ENCODE results near the gene CDK13. TPM values are rescaled to one million over a fixed set of nuclear protein-coding genes. Genes with fewer than 3 reads are reported as not detected.
"Not testable (repeated sequence)": the region's sequence is repeated elsewhere in the genome, so short reads cannot be mapped to it uniquely, and the experiment has no call there.

CDK13 gene
- total RNA-seq (149 TPM), polyA plus RNA-seq (17.5 TPM)

DNA sequence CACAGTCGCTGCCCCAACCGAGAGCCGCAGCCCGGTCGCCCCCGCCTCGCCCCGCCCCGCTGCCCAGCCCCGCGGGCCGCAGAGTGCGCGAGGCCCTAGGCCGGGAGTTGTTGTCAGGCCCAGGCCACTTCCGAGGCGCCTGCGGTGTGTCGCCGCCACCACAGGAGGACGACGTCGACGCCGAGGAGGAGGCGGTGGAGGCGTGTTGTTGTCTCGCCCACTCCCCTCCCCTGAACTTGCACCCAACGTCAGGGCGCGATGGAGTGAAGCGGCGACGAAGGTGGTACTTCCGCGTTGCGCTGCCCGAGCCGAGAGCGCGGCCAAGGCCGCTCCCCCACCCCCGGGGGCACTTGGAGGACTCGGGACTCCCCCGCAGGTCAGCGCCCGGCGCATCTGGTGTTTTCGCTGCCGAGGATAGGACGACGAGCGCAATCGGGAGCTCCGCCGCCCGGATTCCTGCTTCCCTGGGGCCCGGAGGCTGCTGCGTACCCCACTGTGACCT, at the start of gene CDK13:
TSS of gene CDK13 (plus strand) at position 286 of the 502 bp plus-strand sequence. CDS start 386 bp downstream, outside the sequence.
- no peak for DNase-seq (ENCODE audit: extremely low spot score)

DNA sequence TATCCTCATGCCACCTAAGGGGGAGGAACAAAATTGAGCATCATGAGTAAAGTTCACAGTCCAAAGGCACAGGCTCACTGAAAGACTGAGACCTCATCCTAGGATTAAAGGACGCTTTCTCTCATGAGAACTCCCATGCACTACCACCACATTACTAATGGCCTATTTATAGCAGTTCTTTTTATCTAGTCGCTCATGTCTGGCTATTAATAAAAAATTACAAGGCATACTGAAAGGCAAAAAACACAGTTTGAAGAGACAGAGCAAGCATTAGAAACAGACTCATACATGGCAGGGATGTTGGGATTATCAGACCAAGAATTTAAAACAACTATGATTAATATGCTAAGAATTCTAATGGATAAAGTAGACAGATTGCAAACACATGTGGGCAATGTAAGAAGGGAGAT, 46.0 kb upstream of the CDK13 start:
- no peak overlapping the region for H3K4me3 ChIP-seq (ENCODE audit: low read depth, low read length)
- DNase-seq (ENCODE audit: extremely low spot score): no peak
- 61% methylated on average over 2 of the region's 2 CpGs for WGBS
- H3K27ac ChIP-seq (ENCODE audit: low read depth): no peak overlapping the region
- H3K36me3 ChIP-seq (ENCODE audit: insufficient read depth): no peaks in the 10 kb centered on the region
- no peaks in the 10 kb centered on the region for H3K4me1 ChIP-seq (ENCODE audit: insufficient read depth)

More for the DNA sequence above, at the start of gene CDK13:
- under 1% methylated on average over 59 of the region's 59 CpGs for WGBS
- no peaks in the 10 kb centered on the region for H3K4me1 ChIP-seq (ENCODE audit: insufficient read depth)
- H3K36me3 ChIP-seq (ENCODE audit: insufficient read depth): no peaks in the 10 kb centered on the region
- H3K4me3 ChIP-seq (ENCODE audit: low read depth, low read length): peak within 1 kb of the TSS; percentile 99
- H3K27ac ChIP-seq (ENCODE audit: low read depth): peak within 1 kb of the TSS; percentile 99

- 95% methylated on average over 4 of the region's 4 CpGs for WGBS
- Histone ChIP-seq H3K36me3 (ENCODE audit: insufficient read depth) (no peaks in the 10 kb centered on the region), H3K27ac (ENCODE audit: low read depth) (no peak overlapping the region), H3K4me1 (ENCODE audit: insufficient read depth) (no peaks in the 10 kb centered on the region), H3K4me3 (ENCODE audit: low read depth, low read length) (no peak overlapping the region)
- no peak for DNase-seq (ENCODE audit: extremely low spot score)
Observed at GRCh38 chr7:39908141-39908540, 41.9 kb upstream of the CDK13 start.

GRCh38 chr7:39908973-39909372, 41.1 kb upstream of the CDK13 start:
- WGBS: 81% methylated on average over 4 of the region's 4 CpGs

DNA sequence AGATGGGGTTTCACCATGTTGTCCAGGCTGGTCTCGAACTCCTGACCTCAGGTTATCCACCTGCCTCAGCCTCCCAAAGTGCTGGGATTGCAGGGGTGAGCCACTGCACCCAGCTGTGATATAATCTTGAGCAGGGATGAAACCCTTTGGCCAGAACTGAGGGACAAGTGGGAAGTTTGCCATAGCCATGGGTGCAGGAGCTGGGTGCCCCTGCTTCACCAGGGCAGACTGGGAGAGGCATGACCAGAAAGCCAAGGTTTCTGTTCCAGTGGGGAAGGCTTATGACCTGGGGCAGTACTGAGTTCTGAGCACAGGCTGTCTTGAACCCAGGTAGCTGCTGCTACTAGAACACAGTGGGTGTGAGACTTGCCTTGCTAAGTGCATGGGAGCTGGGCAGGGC, 40.5 kb upstream of the CDK13 start:
- no peaks in the 10 kb centered on the region for H3K36me3 ChIP-seq (ENCODE audit: insufficient read depth)
- 86% methylated on average over 1 of the region's 1 CpG for WGBS
- no peak for DNase-seq (ENCODE audit: extremely low spot score)
- no peaks in the 10 kb centered on the region for H3K4me1 ChIP-seq (ENCODE audit: insufficient read depth)
- H3K4me3 ChIP-seq (ENCODE audit: low read depth, low read length): no peak overlapping the region
- H3K27ac ChIP-seq (ENCODE audit: low read depth): no peak overlapping the region

More at GRCh38 chr7:39908973-39909372, 41.1 kb upstream of the CDK13 start:
- H3K4me3 ChIP-seq (ENCODE audit: low read depth, low read length): no peak overlapping the region
- no peak for DNase-seq (ENCODE audit: extremely low spot score)
- H3K36me3 ChIP-seq (ENCODE audit: insufficient read depth): no peaks in the 10 kb centered on the region
- no peak overlapping the region for H3K27ac ChIP-seq (ENCODE audit: low read depth)
- H3K4me1 ChIP-seq (ENCODE audit: insufficient read depth): no peaks in the 10 kb centered on the region

DNA sequence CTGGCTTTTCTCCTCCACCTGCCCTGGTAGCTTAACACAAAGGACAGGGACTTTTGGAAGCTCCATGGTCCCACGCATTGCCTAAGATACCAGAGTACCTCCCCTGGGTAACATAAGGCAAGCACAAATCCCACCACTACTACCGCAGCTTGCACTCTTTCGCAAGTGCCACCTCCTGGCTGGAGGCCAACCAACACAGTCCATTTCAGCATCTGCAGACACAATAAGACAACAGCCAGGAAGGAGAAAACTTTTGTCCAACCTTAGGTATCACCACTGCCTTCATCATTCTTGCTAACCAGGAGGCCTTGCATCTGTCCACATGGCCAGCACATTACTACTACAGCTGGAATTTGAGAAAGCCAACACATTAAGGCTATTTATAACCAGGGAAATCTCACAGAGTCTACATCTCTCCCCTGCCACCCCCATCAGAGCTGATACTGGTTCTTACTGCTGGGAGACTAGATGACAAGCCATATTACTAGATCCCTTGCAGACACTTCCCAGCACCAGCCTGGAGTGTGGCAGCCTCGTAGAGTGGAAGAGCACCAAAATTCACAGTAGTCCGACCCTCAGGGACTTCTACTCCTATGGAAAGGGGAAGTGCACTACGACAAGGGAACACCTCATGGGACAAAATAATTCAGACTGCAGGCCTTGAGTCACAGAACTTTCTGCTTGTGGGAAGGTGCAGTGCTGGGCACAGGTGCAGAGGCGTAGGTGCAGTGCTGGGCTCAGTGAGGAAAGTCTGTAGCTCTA, 39.8 kb upstream of the CDK13 start:
- DNase-seq (ENCODE audit: extremely low spot score): no peak
- Histone ChIP-seq H3K4me3 (ENCODE audit: low read depth, low read length) (no peak overlapping the region), H3K4me1 (ENCODE audit: insufficient read depth) (no peaks in the 10 kb centered on the region), H3K27ac (ENCODE audit: low read depth) (no peak overlapping the region), H3K36me3 (ENCODE audit: insufficient read depth) (no peaks in the 10 kb centered on the region)
- WGBS: 81% methylated on average over 7 of the region's 7 CpGs

DNA sequence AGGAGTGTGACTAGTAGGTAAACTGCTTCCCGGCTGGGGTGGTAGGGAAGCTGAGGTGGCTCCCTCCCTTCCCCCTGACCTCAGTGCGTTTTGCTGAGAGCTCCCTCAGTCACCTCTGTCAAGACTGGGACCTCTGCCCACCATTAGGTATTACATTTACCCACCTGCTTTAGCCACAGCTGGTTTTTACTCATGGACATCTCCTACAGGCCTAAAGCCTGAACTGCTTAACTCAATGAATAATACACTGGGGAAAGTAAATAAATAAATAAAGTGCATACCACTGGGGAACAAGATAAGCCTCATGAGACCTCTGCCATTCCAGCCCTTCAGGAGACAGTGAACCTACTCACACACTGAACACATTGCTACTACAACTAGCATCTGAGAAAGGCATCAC, 38.9 kb upstream of the CDK13 start:
- 52% methylated on average over 2 of the region's 2 CpGs for WGBS
- Histone ChIP-seq H3K36me3 (ENCODE audit: insufficient read depth) (no peaks in the 10 kb centered on the region), H3K4me3 (ENCODE audit: low read depth, low read length) (no peak overlapping the region), H3K27ac (ENCODE audit: low read depth) (no peak overlapping the region), H3K4me1 (ENCODE audit: insufficient read depth) (no peaks in the 10 kb centered on the region)
- DNase-seq (ENCODE audit: extremely low spot score): no peak

GRCh38 chr7:39915847-39916246, 34.2 kb upstream of the CDK13 start:
- 88% methylated on average over 8 of the region's 8 CpGs for WGBS

DNA sequence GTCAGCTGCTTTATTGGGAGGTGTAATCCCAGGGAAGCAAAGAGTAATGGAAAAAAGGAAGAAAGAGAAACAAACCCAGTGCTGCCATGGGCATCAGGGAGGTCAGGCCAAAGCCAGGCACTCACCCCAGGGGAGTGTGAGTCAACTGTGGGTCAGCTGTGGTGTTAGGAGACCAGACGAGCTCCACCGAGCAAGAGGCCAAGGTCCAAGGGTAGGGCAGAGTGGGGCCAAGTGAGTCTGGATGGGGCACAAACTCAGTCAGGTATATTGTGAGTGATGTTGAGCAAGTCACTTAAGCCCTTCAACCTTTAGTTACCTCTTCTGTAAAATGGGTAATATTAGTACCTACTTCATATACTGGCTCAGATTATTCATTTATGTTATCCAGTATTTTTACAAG, 30.4 kb upstream of the CDK13 start:
- WGBS: 91% methylated on average over 2 of the region's 2 CpGs
- no peaks in the 10 kb centered on the region for H3K4me1 ChIP-seq (ENCODE audit: insufficient read depth)
- no peak overlapping the region for H3K4me3 ChIP-seq (ENCODE audit: low read depth, low read length)
- DNase-seq (ENCODE audit: extremely low spot score): no peak
- no peaks in the 10 kb centered on the region for H3K36me3 ChIP-seq (ENCODE audit: insufficient read depth)
- no peak overlapping the region for H3K27ac ChIP-seq (ENCODE audit: low read depth)

More at GRCh38 chr7:39915847-39916246, 34.2 kb upstream of the CDK13 start:
- H3K36me3 ChIP-seq (ENCODE audit: insufficient read depth); H3K27ac ChIP-seq (ENCODE audit: low read depth); H3K4me3 ChIP-seq (ENCODE audit: low read depth, low read length); H3K4me1 ChIP-seq (ENCODE audit: insufficient read depth); DNase-seq (ENCODE audit: extremely low spot score): not testable (repeated sequence)

DNA sequence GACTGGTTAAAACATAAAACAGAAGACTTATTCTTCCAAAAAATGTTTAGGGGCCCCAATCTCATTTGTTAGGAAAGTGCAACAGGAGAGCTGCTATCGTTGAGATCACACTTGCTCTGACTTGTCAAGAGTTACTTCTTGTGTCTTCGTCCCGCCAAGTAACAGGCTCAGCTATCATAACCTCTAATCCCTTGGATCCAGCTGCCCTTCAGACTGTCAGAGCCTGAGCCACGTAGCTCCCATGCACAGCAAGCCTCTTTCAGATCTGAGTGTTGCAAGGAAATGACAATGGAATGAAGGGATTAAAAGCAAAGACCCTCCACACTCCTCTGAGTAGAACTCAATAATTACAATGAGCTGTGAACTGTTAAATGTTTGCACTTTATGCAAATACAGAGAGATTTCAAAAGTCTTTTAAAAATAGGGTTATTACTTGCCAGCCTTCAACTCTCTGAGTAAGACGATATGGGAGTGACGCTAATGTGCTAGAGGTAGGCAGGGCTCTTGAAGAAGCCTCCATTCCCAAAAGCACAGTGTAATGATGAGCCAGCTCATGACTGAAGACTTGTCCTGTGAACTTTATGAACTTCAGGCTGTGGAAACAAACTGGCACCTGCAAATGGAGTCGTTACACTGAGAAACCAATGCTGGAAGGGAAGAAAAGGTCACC, 28.4 kb upstream of the CDK13 start:
- no peak for DNase-seq (ENCODE audit: extremely low spot score)
- H3K4me3 ChIP-seq (ENCODE audit: low read depth, low read length): no peak overlapping the region
- no peaks in the 10 kb centered on the region for H3K36me3 ChIP-seq (ENCODE audit: insufficient read depth)
- no peaks in the 10 kb centered on the region for H3K4me1 ChIP-seq (ENCODE audit: insufficient read depth)
- WGBS: 34% methylated on average over 7 of the region's 7 CpGs
- H3K27ac ChIP-seq (ENCODE audit: low read depth): no peak overlapping the region

- Histone ChIP-seq H3K27ac (ENCODE audit: low read depth) (no peak overlapping the region), H3K4me1 (ENCODE audit: insufficient read depth) (no peaks in the 10 kb centered on the region), H3K36me3 (ENCODE audit: insufficient read depth) (no peaks in the 10 kb centered on the region), H3K4me3 (ENCODE audit: low read depth, low read length) (no peak overlapping the region)
- 96% methylated on average over 3 of the region's 3 CpGs for WGBS
- DNase-seq (ENCODE audit: extremely low spot score): no peak
Observed at GRCh38 chr7:39922580-39922979, 27.5 kb upstream of the CDK13 start.

GRCh38 chr7:39923091-39923490, 27.0 kb upstream of the CDK13 start:
- H3K4me1 ChIP-seq (ENCODE audit: insufficient read depth): no peaks in the 10 kb centered on the region
- H3K27ac ChIP-seq (ENCODE audit: low read depth): no peak overlapping the region
- no peak for DNase-seq (ENCODE audit: extremely low spot score)
- WGBS: 61% methylated on average over 1 of the region's 1 CpG
- no peaks in the 10 kb centered on the region for H3K36me3 ChIP-seq (ENCODE audit: insufficient read depth)
- H3K4me3 ChIP-seq (ENCODE audit: low read depth, low read length): no peak overlapping the region

GRCh38 chr7:39924122-39924521, 25.9 kb upstream of the CDK13 start:
- Histone ChIP-seq H3K27ac (ENCODE audit: low read depth) (no peak overlapping the region), H3K36me3 (ENCODE audit: insufficient read depth) (no peaks in the 10 kb centered on the region), H3K4me1 (ENCODE audit: insufficient read depth) (no peaks in the 10 kb centered on the region), H3K4me3 (ENCODE audit: low read depth, low read length) (no peak overlapping the region)
- WGBS: 87% methylated on average over 2 of the region's 2 CpGs
- no peak for DNase-seq (ENCODE audit: extremely low spot score)

DNA sequence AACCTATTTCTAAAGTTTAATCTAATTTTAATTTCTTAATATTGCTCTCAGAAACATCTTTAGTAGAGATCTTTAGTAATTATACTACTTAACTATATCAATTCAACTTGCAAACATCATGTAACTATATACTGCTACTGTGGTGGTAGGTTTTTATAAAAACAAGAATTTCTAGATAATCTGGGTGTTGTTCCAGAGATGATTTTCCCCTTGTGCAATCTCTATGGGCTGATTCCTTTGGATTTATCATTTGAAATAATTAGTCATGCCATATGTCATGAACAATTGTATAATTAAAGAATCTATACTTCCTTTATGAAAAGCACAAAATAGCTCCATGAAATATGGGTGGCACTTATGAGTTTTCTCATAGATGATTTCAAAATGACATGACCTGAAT, 23.9 kb upstream of the CDK13 start:
- no peaks in the 10 kb centered on the region for H3K4me1 ChIP-seq (ENCODE audit: insufficient read depth)
- no peak overlapping the region for H3K4me3 ChIP-seq (ENCODE audit: low read depth, low read length)
- H3K27ac ChIP-seq (ENCODE audit: low read depth): no peak overlapping the region
- no peaks in the 10 kb centered on the region for H3K36me3 ChIP-seq (ENCODE audit: insufficient read depth)
- DNase-seq (ENCODE audit: extremely low spot score): no peak
